Duodenal mucosa (tissue), 2 donors: ENCODE data around the gene TMEM51.

Source experiments
- H3K27ac ChIP-seq: one replicate; pipeline ENCODE4 v1.7.0; 2013; ENCODE audit warnings: low read depth, low read length
- H3K27me3 ChIP-seq, 2 donors: one replicate each; pipeline ENCODE4 v1.7.0; 2013; ENCODE audit warnings: low read length in 2 of 2, control low read depth in 1 of 2; ENCODE audit not compliant: insufficient read depth in 2 of 2, control insufficient read depth in 1 of 2
- H3K36me3 ChIP-seq, 2 donors: one replicate each; pipeline ENCODE4 v1.7.0; 2013; ENCODE audit warnings: low read length in 2 of 2, control low read depth in 1 of 2; ENCODE audit not compliant: insufficient read depth in 2 of 2, control insufficient read depth in 1 of 2
- H3K4me1 ChIP-seq, 2 donors: one replicate each; pipeline ENCODE4 v1.7.0; 2013; ENCODE audit warnings: low read length in 2 of 2, control low read depth in 1 of 2; ENCODE audit not compliant: insufficient read depth in 2 of 2, control insufficient read depth in 1 of 2
- H3K4me3 ChIP-seq, 2 donors: one replicate each; pipeline ENCODE4 v1.7.0; 2013; ENCODE audit warnings: low read length in 2 of 2, low read depth in 1 of 2
- H3K9ac ChIP-seq, 2 donors: one replicate each; pipeline ENCODE4 v1.7.0; 2013; ENCODE audit warnings: low read length in 2 of 2, low read depth in 1 of 2
- H3K9me3 ChIP-seq, 2 donors: one replicate each; pipeline ENCODE4 v1.7.0; 2013; ENCODE audit warnings: low read length in 2 of 2, control low read depth in 1 of 2; ENCODE audit not compliant: control insufficient read depth in 1 of 2

Gene TMEM51

GRCh38 chr1:15152318-15153183 lies 996 bp upstream of the TMEM51 start:
- peaks cover 0 to 3% of the 10 kb centered on the region in 2 donors for H3K27me3 ChIP-seq
- H3K4me3 ChIP-seq: peak overlapping the region; percentile 81 to 82
- peaks cover 26 to 47% of the 10 kb centered on the region in 2 donors for H3K4me1 ChIP-seq
- no peaks in the 10 kb centered on the region for H3K36me3 ChIP-seq
- peak overlapping the region; percentile 68 to 76 for H3K9ac ChIP-seq
- H3K27ac ChIP-seq: peak overlapping the region; percentile 87
- H3K9me3 ChIP-seq: no peaks in the 10 kb centered on the region

- Histone ChIP-seq H3K27ac (peak overlapping the region; percentile 87), H3K4me1 (peaks cover 40 to 60% of the 10 kb centered on the region in 2 donors)
These were observed 414 bp downstream of the TMEM51 start for GRCh38 chr1:15153842-15154479.

DNA sequence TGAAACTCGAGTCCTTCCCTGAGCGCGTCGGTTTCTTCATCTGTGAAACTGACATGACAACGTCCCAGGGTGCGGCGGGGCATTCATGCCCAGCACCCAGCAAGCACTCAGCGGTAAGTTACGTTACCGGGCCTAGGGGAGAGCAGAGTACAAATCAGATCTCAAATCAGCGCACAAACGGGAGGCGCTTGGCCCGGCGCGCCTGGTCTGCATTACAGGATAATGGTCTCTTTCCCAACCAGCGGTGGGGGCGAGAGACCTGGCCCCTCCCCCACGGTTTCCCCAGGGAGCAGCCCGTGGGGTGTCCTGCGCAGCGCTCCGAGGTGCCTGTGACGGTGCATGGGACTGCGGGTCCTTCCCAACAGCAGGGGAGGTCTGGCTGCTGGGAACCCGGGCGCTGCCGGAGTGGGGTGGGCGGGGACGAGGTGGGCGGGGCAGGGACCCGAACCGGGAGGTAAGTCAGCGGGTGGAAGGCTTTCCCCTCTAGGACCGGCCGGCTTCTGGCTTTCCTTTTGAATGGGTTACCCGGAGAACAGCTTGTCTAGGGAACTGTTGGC lies 1.0 kb downstream of the TMEM51 start:
- H3K4me3 ChIP-seq: peak overlapping the region; percentile 81 to 82
- peak overlapping the region; percentile 87 for H3K27ac ChIP-seq
- peak overlapping the region; percentile 68 to 69 for H3K9ac ChIP-seq
- H3K9me3 ChIP-seq: no peaks in the 10 kb centered on the region
- H3K4me1 ChIP-seq: peaks cover 45 to 64% of the 10 kb centered on the region in 2 donors
- H3K36me3 ChIP-seq: no peaks in the 10 kb centered on the region
- peaks cover 0 to 3% of the 10 kb centered on the region in 2 donors for H3K27me3 ChIP-seq

More at GRCh38 chr1:15153842-15154479, 414 bp downstream of the TMEM51 start:
- H3K4me3 ChIP-seq: peak overlapping the region; percentile 81 to 82
- no peaks in the 10 kb centered on the region for H3K9me3 ChIP-seq
- peaks cover 0 to 3% of the 10 kb centered on the region in 2 donors for H3K27me3 ChIP-seq
- H3K36me3 ChIP-seq: no peaks in the 10 kb centered on the region
- H3K9ac ChIP-seq: peak overlapping the region; percentile 68 to 69

GRCh38 chr1:15155191-15155590 lies 1.6 kb downstream of the TMEM51 start:
- Histone ChIP-seq H3K27me3 (peaks cover 0 to 3% of the 10 kb centered on the region in 2 donors), H3K4me3 (peak overlapping the region; percentile 81 to 82), H3K9ac (peak overlapping the region; percentile 51 to 68), H3K36me3 (no peaks in the 10 kb centered on the region), H3K9me3 (no peaks in the 10 kb centered on the region), H3K4me1 (peaks cover 45 to 64% of the 10 kb centered on the region in 2 donors), H3K27ac (no peak overlapping the region)

- peaks cover 0 to 3% of the 10 kb centered on the region in 2 donors for H3K27me3 ChIP-seq
- peaks cover 51 to 64% of the 10 kb centered on the region in 2 donors for H3K4me1 ChIP-seq
- peak overlapping the region; percentile 62 for H3K27ac ChIP-seq
- H3K4me3 ChIP-seq: peak overlapping the region; percentile 81 to 82
- no peaks in the 10 kb centered on the region for H3K9me3 ChIP-seq
- no peaks in the 10 kb centered on the region for H3K36me3 ChIP-seq
- H3K9ac ChIP-seq: peak overlapping the region; percentile 41 to 51
These were observed 2.6 kb downstream of the TMEM51 start for GRCh38 chr1:15155888-15156741.

- H3K4me1 ChIP-seq: peaks cover 51 to 56% of the 10 kb centered on the region in 2 donors
- H3K4me3 ChIP-seq: peak overlapping the region; percentile 81 to 82
These were observed 3.3 kb downstream of the TMEM51 start for GRCh38 chr1:15156807-15157380.

DNA sequence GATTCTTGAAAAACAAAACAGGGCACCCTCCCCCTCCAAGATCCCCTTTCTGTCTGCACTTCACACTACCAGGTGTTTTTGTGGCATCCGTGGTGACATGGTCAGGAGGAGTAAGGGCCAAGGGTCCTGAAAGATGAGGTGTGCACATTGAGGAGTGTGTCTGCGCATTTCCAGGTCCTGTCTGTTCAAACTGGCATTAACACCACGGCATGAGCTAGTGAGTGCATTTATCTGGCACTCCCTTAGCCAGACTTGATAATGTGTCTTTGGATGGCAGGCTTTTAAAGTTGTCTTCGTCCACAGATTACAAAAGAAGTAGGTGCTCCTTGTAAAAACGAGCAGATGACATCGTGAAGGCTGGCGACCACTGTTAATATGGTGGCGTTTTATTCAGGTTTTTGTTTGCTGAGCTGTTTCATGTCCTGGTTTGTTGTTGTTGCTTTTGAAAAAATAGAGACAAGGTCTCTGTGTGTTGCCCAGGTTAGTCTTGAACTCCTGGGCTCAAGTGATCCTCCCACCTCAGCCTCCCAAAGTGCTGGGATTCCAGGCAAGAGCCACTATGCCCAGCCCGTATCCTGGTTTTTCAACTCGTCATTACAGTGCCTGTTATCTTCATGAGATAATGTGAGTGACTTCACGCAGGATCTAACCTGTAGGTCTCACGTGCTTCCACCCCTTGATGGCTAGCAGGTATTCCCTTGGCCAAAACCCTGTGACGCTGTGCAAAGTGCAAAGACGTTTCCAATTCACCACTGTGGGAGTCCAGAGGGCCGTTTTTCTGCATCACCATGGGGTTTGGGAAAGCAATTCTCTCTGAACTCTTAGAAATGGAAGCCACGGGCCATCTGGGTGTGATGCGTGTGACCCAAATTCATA lies 4.2 kb downstream of the TMEM51 start:
- Histone ChIP-seq H3K4me3 (peak overlapping the region; percentile 21 to 81), H3K4me1 (peaks cover 51 to 53% of the 10 kb centered on the region in 2 donors), H3K9ac (peak overlapping the region; percentile 27 to 33), H3K27ac (no peak overlapping the region), H3K36me3 (no peaks in the 10 kb centered on the region), H3K9me3 (no peaks in the 10 kb centered on the region), H3K27me3 (no peaks in the 10 kb centered on the region)

More at GRCh38 chr1:15156807-15157380, 3.3 kb downstream of the TMEM51 start:
- Histone ChIP-seq H3K27ac (peak overlapping the region; percentile 22), H3K36me3 (no peaks in the 10 kb centered on the region), H3K27me3 (peaks cover 0 to 1% of the 10 kb centered on the region in 2 donors), H3K9ac (peak overlapping the region; percentile 33 to 41), H3K9me3 (no peaks in the 10 kb centered on the region)

GRCh38 chr1:15158506-15159165 lies 5.1 kb downstream of the TMEM51 start:
- H3K9ac ChIP-seq: no peak overlapping the region

More at GRCh38 chr1:15158506-15159165, 5.1 kb downstream of the TMEM51 start:
- Histone ChIP-seq H3K4me1 (peaks cover 50 to 51% of the 10 kb centered on the region in 2 donors), H3K36me3 (no peaks in the 10 kb centered on the region), H3K27me3 (no peaks in the 10 kb centered on the region), H3K9me3 (no peaks in the 10 kb centered on the region), H3K27ac (no peak overlapping the region), H3K4me3 (no peak overlapping the region)
